GM18951 (cell line): ENCODE results near the gene WAPL.

Source experiments
- POLR2A ChIP-seq: IDR thresholded peaks from 4 replicates; pipeline ENCODE4 v1.6.1; 2011; ENCODE audit warnings: mild to moderate bottlenecking; ENCODE audit not compliant: insufficient read length, insufficient read depth; ENCODE audit errors: extremely low read depth
- in situ Hi-C: fragments of 300-500 bp; cut with MboI; formaldehyde crosslinking; loops from one replicate; pipeline ENCODE4 v1.12.0; 2022; ENCODE audit warnings: low sequenced_read_pairs, mixed read lengths, inconsistent platforms; ENCODE audit not compliant: unreplicated experiment

Gene WAPL

GRCh38 chr10:86509145-86509544 lies 12.4 kb downstream of the WAPL start:
- TF ChIP-seq POLR2A, result no peak
- in situ Hi-C loops, result no loop called here

DNA sequence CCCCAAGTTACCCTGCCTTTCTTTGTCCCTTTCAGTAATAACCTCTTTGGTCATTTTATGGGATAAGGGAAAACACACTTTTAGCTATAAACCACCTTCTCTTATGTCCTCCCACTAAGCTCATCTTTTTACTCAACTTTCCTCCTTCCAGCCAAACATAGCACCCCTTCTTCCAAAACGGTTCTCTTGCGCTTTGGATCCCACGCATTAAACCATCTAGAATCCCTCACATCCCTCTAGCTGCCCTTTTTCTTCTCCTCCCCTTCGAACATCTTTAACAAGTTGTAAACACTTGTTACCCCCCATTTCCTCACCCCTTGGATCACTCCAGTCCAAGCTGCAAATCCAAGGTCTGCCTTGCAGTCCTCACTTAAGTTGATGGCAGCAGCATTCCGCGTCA lies 13.4 kb downstream of the WAPL start:
- no peak for TF ChIP-seq POLR2A
- in situ Hi-C loops, result no loop called here

GRCh38 chr10:86506499-86506898 lies 15.1 kb downstream of the WAPL start:
- TF ChIP-seq POLR2A, result no peak
- in situ Hi-C loops, result no loop called here

- in situ Hi-C loops, result no loop called here
- TF ChIP-seq POLR2A, result no peak
These were observed 15.5 kb downstream of the WAPL start for GRCh38 chr10:86506062-86506461.

DNA sequence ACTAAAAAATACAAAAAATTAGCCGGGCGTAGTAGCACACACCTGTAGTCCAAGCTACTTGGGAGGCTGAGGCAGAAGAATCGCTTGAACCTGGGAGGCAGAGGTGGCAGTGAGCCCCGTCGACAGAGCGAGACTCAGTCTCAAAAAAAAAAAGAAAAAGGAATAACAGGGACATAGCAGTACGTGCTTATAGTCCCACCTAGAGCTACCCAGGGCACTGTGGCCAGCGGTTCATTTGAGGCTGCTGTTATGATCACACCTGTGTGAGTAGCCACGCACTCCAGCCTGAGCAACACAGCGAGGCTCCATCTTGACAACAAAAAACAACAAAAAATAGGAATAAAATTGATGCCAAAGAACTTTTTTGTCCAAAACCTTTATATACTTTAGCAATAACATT lies 17.1 kb downstream of the WAPL start:
- in situ Hi-C loops, result no loop called here
- TF ChIP-seq POLR2A, result no peak

DNA sequence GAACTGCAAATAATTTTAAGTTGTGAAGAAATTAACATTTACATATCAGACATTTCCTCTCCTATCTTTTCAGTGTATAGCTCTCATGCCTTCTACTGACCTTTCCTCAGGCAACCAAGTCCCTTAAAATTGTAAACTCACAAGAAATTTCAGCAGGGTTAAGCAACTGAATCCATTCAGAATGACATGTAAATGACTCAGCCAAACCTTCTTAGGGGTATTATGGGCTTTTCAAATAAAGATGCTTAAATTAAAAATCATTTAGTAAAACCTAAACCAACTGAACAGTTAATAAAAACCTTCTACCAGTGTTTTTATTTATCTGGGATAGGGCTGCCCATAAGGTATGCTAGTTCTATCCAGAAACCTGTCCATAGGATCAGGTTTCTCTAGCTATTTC lies 20.7 kb downstream of the WAPL start:
- TF ChIP-seq POLR2A, result no peak
- in situ Hi-C loops, result no loop called here

DNA sequence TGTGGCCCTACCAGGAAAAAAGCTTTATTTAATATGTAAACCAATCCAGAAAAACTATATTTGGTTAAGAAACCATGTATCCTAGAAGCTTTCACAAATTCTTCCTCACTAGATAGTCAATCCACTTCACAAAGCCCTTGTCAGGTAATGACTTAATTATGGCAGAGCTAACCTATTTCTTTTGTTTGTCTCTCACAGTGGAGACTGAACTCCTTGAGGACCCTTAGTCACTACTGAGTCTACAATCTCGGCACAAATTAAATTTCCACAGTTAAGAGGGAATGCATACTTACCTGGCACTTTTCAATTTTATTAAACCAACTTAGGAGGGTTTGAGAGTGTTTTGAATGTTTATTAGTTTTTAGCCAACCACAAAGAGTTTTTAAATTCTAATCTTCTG lies 23.0 kb downstream of the WAPL start:
- in situ Hi-C loops, result no loop called here
- no peak for TF ChIP-seq POLR2A

DNA sequence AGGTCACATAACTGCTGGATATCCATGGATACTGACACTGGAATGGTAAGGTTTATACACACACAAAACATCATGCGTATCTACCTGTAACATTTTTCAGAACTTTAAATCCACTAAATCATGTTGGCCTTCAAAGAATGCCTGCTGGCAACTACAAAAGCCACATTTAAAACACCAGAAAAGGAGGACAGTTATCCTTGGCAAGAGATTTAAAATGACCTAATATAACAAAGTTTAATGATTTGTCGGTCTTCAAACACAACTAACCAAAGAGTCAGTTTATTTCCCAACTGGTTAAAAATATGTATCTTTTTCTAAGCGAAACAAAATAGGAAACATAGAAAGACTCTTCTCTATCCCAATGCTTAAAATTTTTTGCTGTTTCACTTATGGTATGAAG lies 24.0 kb downstream of the WAPL start:
- in situ Hi-C loops, result no loop called here
- TF ChIP-seq POLR2A, result no peak

DNA sequence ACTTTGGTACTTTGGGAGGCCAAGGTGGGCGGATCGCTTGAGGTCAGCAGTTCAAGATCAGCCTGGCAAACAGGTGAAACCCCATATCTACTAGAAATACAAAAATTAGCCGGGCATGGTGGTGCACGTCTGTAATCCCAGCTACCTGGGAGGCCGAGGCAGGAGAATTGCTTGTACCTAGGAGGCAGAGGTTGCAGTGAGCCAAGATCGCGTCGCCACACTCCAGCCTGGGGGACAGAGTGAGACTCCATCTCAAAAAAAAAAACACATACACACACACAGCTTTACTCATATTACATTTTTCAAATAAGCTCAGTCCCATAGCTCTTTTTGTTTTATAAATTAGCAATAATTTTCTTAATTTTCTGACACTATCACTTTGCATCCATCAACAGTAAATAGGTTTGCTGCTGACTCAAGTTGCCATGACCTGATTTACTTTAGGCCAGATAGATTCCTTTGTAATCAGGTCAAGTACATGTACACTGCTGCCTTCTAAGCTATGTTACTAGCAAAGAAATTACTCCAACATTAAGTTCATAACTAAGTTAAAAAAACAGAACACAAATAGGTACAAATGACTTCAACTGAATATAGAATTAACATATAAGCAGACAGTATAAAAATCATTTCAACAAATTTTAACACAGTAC lies 31.5 kb downstream of the WAPL start:
- TF ChIP-seq POLR2A, result no peak
- in situ Hi-C loops, result no loop called here

DNA sequence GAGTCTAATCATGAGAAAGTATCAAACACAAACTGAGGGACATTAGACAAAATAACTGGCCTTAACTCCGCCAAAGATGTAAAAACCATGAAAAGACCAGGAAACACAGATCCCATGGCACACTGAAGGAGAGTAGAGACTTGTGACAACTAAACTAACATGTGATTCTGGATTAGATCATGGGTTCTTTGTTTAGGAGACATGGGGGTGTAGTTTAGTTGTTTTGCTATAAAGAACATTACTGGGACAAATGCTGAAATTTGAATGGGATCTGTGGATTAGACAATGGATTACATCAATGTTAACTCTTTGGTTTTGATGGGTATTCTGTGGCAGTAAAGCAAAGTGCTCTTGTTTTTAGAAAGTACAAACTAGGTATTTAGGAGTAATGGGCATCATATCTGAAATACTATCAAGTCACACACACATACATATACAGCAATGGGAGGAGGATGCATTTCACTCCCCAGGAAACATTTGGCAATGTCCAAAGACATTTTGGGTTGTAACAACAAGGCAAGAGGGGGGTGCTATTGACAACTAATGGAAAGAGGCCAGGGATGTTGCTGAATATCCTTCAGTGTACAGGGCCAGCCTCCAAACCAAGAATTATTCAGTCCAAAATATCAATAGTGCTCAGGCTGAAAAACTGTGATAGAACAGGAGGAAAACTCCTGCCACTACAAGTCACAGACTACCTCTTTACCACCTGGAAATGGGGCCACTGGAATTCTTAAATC lies 32.4 kb downstream of the WAPL start:
- in situ Hi-C loops, result no loop called here
- no peak for TF ChIP-seq POLR2A

DNA sequence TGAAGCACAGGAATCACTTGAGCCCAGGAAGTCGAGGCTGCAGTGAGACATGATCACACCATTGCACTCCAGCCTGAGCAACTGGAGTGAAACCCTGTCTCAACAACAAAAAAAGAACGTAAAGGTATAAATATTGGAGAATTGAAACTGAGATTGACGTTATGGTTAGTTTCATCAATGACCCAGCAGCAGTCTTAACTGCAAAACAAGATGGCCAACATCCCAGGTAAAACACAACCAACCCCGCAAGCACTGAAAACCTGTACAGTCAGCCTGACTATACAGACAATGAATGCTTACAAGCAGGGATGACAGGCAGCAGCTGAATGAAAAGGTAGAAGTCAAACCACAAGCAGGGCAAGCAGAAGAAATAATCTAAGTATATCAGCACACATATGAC lies 34.7 kb downstream of the WAPL start:
- in situ Hi-C loops, result no loop called here
- TF ChIP-seq POLR2A, result no peak

- no peak for TF ChIP-seq POLR2A
- in situ Hi-C loops, result no loop called here
These were observed 37.9 kb downstream of the WAPL start for GRCh38 chr10:86483664-86484063.

- TF ChIP-seq POLR2A, result no peak
- in situ Hi-C loops, result no loop called here
These were observed 39.8 kb downstream of the WAPL start for GRCh38 chr10:86481761-86482160.

DNA sequence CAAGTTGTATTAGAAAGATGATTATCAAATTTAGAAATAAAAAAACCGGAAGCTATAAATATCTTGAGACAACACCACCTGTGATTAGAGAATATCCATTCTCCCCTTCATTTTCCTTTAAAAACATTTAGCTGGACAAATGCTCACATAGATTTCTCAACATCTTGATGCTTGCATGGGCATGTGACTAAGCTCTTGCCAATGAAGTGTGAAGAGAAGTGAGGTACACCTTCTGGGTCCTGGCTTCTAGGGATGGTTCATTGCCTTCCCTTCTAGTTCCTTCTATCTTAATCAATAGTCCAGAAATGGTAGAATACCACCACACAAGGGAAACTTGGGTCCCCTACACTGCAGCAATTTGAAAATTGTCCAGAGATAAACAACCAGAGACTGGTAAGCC lies 41.0 kb downstream of the WAPL start:
- in situ Hi-C loops, result no loop called here

More for the DNA sequence above, 41.0 kb downstream of the WAPL start:
- no peak for TF ChIP-seq POLR2A
